Erythroblast (primary cell): Measurements from ENCODE around the gene MICAL2.

Experiments used
- GATA1 ChIP-seq: IDR thresholded peaks from 2 replicates; pipeline ENCODE4 v1.6.1; 2011; ENCODE audit warnings: low read depth, mild to moderate bottlenecking, control low read depth, low read length, moderate library complexity
- POLR2A ChIP-seq: IDR thresholded peaks from 2 replicates; pipeline ENCODE4 v1.6.1; 2011; ENCODE audit warnings: mild to moderate bottlenecking, low read length

GRCh38 chr11:12237381-12237784 is 127.0 kb downstream of the MICAL2 start:
- TF ChIP-seq POLR2A (no peak), GATA1 (no peak)
